Osteocyte (in vitro differentiated cells): ENCODE measurements around the gene REXO4. TPM values are rescaled to one million over a fixed set of nuclear protein-coding genes. Genes with fewer than 3 reads are reported as not detected.
"Not testable (repeated sequence)": the region's sequence is repeated elsewhere in the genome, so short reads cannot be mapped to it uniquely, and the experiment has no call there.

Experiments used
- DNase-seq: peaks from one replicate; pipeline ENCODE4 v3.0.0; 2021; ENCODE audit warnings: mixed read lengths; ENCODE audit not compliant: unreplicated experiment; ENCODE audit errors: extremely low spot score
- H3K27ac Mint-ChIP-seq: one replicate; pipeline ENCODE4 v1.8.0; 2021; ENCODE audit warnings: mild to moderate bottlenecking, mixed read lengths; ENCODE audit not compliant: unreplicated experiment
- H3K27me3 Mint-ChIP-seq: one replicate; pipeline ENCODE4 v1.8.0; 2021; ENCODE audit warnings: mixed read lengths; ENCODE audit not compliant: unreplicated experiment
- H3K36me3 Mint-ChIP-seq: one replicate; pipeline ENCODE4 v1.8.0; 2021; ENCODE audit warnings: mixed read lengths; ENCODE audit not compliant: unreplicated experiment
- H3K4me1 Mint-ChIP-seq: one replicate; pipeline ENCODE4 v1.8.0; 2021; ENCODE audit warnings: mixed read lengths; ENCODE audit not compliant: unreplicated experiment
- H3K4me3 Mint-ChIP-seq: one replicate; pipeline ENCODE4 v1.8.0; 2021; ENCODE audit warnings: mild to moderate bottlenecking, moderate library complexity, mixed read lengths; ENCODE audit not compliant: unreplicated experiment
- H3K9me3 Mint-ChIP-seq: one replicate; pipeline ENCODE4 v1.8.0; 2021; ENCODE audit warnings: mixed read lengths; ENCODE audit not compliant: unreplicated experiment
- CTCF ChIP-seq: fragments of 200-600 bp; sonication (generic); IDR thresholded peaks from 2 replicates; pipeline ENCODE4 v1.5.0; 2021; ENCODE audit warnings: antibody characterized with exemption, mild to moderate bottlenecking, moderate library complexity
- total RNA-seq: library from RNA; stranded (reverse); gene quantifications from 2 replicates; pipeline ENCODE4 v1.2.1, GENCODE V29; 2021

The REXO4 gene
- total RNA-seq, 1 donor from 2014 or later: 22.2 TPM

GRCh38 chr9:133455936-133456335 lies 38.1 kb upstream of the REXO4 start:
- no peak overlapping the region for H3K27ac Mint-ChIP-seq
- H3K27me3 Mint-ChIP-seq: no peaks in the 10 kb centered on the region
- no peak for TF ChIP-seq CTCF
- H3K36me3 Mint-ChIP-seq: no peaks in the 10 kb centered on the region
- no peaks in the 10 kb centered on the region for H3K9me3 Mint-ChIP-seq
- no peak for DNase-seq
- peaks cover 10% of the 10 kb centered on the region for H3K4me1 Mint-ChIP-seq
- no peak overlapping the region for H3K4me3 Mint-ChIP-seq

- H3K36me3 Mint-ChIP-seq: no peaks in the 10 kb centered on the region
- H3K4me1 Mint-ChIP-seq: peaks cover 5% of the 10 kb centered on the region
- no peak for TF ChIP-seq CTCF
- H3K27ac Mint-ChIP-seq: no peak overlapping the region
- no peak for DNase-seq
- no peaks in the 10 kb centered on the region for H3K9me3 Mint-ChIP-seq
- H3K4me3 Mint-ChIP-seq: no peak overlapping the region
- H3K27me3 Mint-ChIP-seq: no peaks in the 10 kb centered on the region
Observed at GRCh38 chr9:133454943-133455673, 37.3 kb upstream of the REXO4 start.

GRCh38 chr9:133454325-133454724 lies 36.5 kb upstream of the REXO4 start:
- no peak for DNase-seq
- Mint-ChIP-seq H3K4me3 (no peak overlapping the region), H3K4me1 (peaks cover 3% of the 10 kb centered on the region), H3K36me3 (no peaks in the 10 kb centered on the region), H3K27me3 (no peaks in the 10 kb centered on the region), H3K27ac (no peak overlapping the region), H3K9me3 (no peaks in the 10 kb centered on the region)
- no peak for TF ChIP-seq CTCF

GRCh38 chr9:133453651-133454050 lies 35.8 kb upstream of the REXO4 start:
- no peak for TF ChIP-seq CTCF
- no peaks in the 10 kb centered on the region for H3K9me3 Mint-ChIP-seq
- H3K27ac Mint-ChIP-seq: no peak overlapping the region
- no peaks in the 10 kb centered on the region for H3K4me1 Mint-ChIP-seq
- no peaks in the 10 kb centered on the region for H3K27me3 Mint-ChIP-seq
- no peak overlapping the region for H3K4me3 Mint-ChIP-seq
- DNase-seq: no peak
- H3K36me3 Mint-ChIP-seq: no peaks in the 10 kb centered on the region

GRCh38 chr9:133452562-133452961 lies 34.8 kb upstream of the REXO4 start:
- Mint-ChIP-seq H3K36me3 (no peaks in the 10 kb centered on the region), H3K4me3 (no peak overlapping the region)

GRCh38 chr9:133451865-133452264 lies 34.1 kb upstream of the REXO4 start:
- not testable (repeated sequence) for H3K4me3 Mint-ChIP-seq, DNase-seq, H3K36me3 Mint-ChIP-seq, H3K27me3 Mint-ChIP-seq, H3K4me1 Mint-ChIP-seq, H3K27ac Mint-ChIP-seq, H3K9me3 Mint-ChIP-seq

More at GRCh38 chr9:133452562-133452961, 34.8 kb upstream of the REXO4 start:
- DNase-seq: no peak
- Mint-ChIP-seq H3K27me3 (peaks cover 2% of the 10 kb centered on the region), H3K4me1 (no peaks in the 10 kb centered on the region), H3K27ac (no peak overlapping the region), H3K9me3 (no peaks in the 10 kb centered on the region)
- no peak for TF ChIP-seq CTCF
